HCT116 (cell line): ENCODE measurements around the gene ZP3. TPM values are rescaled to one million over a fixed set of nuclear protein-coding genes. Genes with fewer than 3 reads are reported as not detected.

ENCODE experiments used
- ATAC-seq: fragments of 200-7000 bp; cut with Tn5 transposase; 2 replicates; pipeline ENCODE4 v1.9.1; 2020; ENCODE audit warnings: mild to moderate bottlenecking, moderate library complexity
- BruUV-seq: library from RNA; stranded (reverse); fragments of 400-500 nt; replicated peaks from 2 replicates; lab custom pipeline; 2021; lab: Mats Ljungman, UMichigan
- CTCF ChIA-PET: fragments of 300-600 bp; sonication (Branson Sonifier 250); formaldehyde crosslinking; loops from one replicate; lab custom pipeline; 2021; ENCODE audit warnings: antibody characterized with exemption; lab: Charles Lee
- POLR2A ChIA-PET: fragments of 300-600, 350-600 bp; sonication (Branson Sonifier 250); formaldehyde crosslinking; loops from one replicate; lab custom pipeline; 2021; ENCODE audit warnings: antibody characterized with exemption; lab: Charles Lee
- RAD21 ChIA-PET, 2 experiments: fragments of 300-600 bp; sonication (Branson Sonifier 250); formaldehyde crosslinking; loops; one replicate each; lab custom pipeline; 2023; ENCODE audit warnings: low total read pairs in 2 of 2; ENCODE audit not compliant: uncharacterized antibody in 2 of 2, unreplicated experiment in 2 of 2, low non-redundant PET in 1 of 2; lab: Charles Lee
- DNase-seq: peaks from one replicate; pipeline ENCODE4 v3.0.0-alpha.2; 2010; ENCODE audit warnings: low read depth, low spot score
- H2AFZ ChIP-seq: fragments of 200-600 bp; shearing (Covaris generic), sonication (generic); 2 replicates; pipeline ENCODE4 v1.6.1; 2017; ENCODE audit warnings: low read depth, mixed run types, mixed read lengths, antibody characterized with exemption, low read length; ENCODE audit not compliant: poor library complexity, severe bottlenecking
- H3K27ac ChIP-seq: 2 replicates; pipeline ENCODE4 v1.5.1; 2012; ENCODE audit warnings: low read depth, low read length
- H3K27me3 ChIP-seq: fragments of 200-600 bp; sonication (generic); 2 replicates; pipeline ENCODE4 v1.6.1; 2016; ENCODE audit warnings: mixed run types, low read length, mixed read lengths; ENCODE audit not compliant: insufficient read depth
- H3K36me3 ChIP-seq, 2 experiments: fragments of 200-500 bp in 1 of 2; fragments of 200-600 bp in 1 of 2; sonication (Bioruptor generic) in 1 of 2; sonication (generic) in 1 of 2; 2 replicates each; pipeline versions ENCODE4 v1.5.1 to v1.6.1; 2014 to 2016; ENCODE audit warnings: low read length in 2 of 2, inconsistent platforms in 1 of 2, mixed read lengths in 1 of 2, mixed run types in 1 of 2; ENCODE audit not compliant: insufficient read depth in 2 of 2, control insufficient read depth in 1 of 2
- H3K4me1 ChIP-seq, 2 experiments: fragments of 200-600 bp in 1 of 2; sonication (generic) in 1 of 2; 2 replicates each; pipeline versions ENCODE4 v1.5.1 to v1.6.1; 2012 to 2017; ENCODE audit warnings: low read length in 2 of 2, inconsistent platforms in 1 of 2, mild to moderate bottlenecking in 1 of 2, mixed read lengths in 1 of 2, mixed run types in 1 of 2, moderate library complexity in 1 of 2; ENCODE audit not compliant: insufficient read depth in 2 of 2, control insufficient read depth in 1 of 2
- H3K4me2 ChIP-seq: fragments of 200-600 bp; sonication (generic); 2 replicates; pipeline ENCODE4 v1.6.1; 2017; ENCODE audit warnings: mixed run types, low read length, mixed read lengths
- H3K4me3 ChIP-seq, 2 experiments: fragments of 200-600 bp in 1 of 2; sonication (generic) in 1 of 2; replicated peaks in 1 of 2; 2 replicates each; pipeline ENCODE4 v1.5.1; 2011 to 2016; ENCODE audit warnings: low read length in 2 of 2, control low read depth in 1 of 2, low read depth in 1 of 2, mild to moderate bottlenecking in 1 of 2, mixed read lengths in 1 of 2, mixed run types in 1 of 2
- H3K79me2 ChIP-seq: fragments of 200-600 bp; sonication (generic); 2 replicates; pipeline ENCODE4 v1.6.1; 2017; ENCODE audit warnings: mild to moderate bottlenecking, mixed run types, low read length, moderate library complexity, mixed read lengths; ENCODE audit not compliant: insufficient read depth
- H3K9ac ChIP-seq: fragments of 200-600 bp; sonication (generic); 2 replicates; pipeline ENCODE4 v1.6.1; 2016; ENCODE audit warnings: low read length, mixed read lengths
- H3K9me2 ChIP-seq: fragments of 200-600 bp; sonication (generic), shearing (Covaris generic); 2 replicates; pipeline ENCODE4 v1.6.1; 2017; ENCODE audit warnings: mixed run types, mild to moderate bottlenecking, moderate library complexity; ENCODE audit not compliant: insufficient read depth
- H3K9me3 ChIP-seq, 2 experiments: fragments of 200-500 bp in 1 of 2; fragments of 200-600 bp in 1 of 2; sonication (Bioruptor generic) in 1 of 2; sonication (generic) in 1 of 2; 2 replicates each; pipeline ENCODE4 v1.6.1; 2014 to 2017; ENCODE audit warnings: low read length in 2 of 2, mixed read lengths in 2 of 2, inconsistent platforms in 1 of 2, low read depth in 1 of 2, mild to moderate bottlenecking in 1 of 2, mixed run types in 1 of 2, moderate library complexity in 1 of 2; ENCODE audit not compliant: control insufficient read depth in 1 of 2, insufficient read depth in 1 of 2
- H4K20me1 ChIP-seq: fragments of 200-600 bp; sonication (generic), shearing (Covaris generic); 2 replicates; pipeline ENCODE4 v1.6.1; 2017; ENCODE audit warnings: mixed run types, mild to moderate bottlenecking, moderate library complexity; ENCODE audit not compliant: insufficient read depth
- ATF3 ChIP-seq: IDR thresholded peaks from 2 replicates; pipeline ENCODE4 v1.6.1; 2012
- CBX3 ChIP-seq: IDR thresholded peaks from 2 replicates; pipeline ENCODE4 v1.6.1; 2012; ENCODE audit warnings: low read depth
- CEBPB ChIP-seq: IDR thresholded peaks from 2 replicates; pipeline ENCODE4 v1.6.1; 2012; ENCODE audit warnings: low read depth
- CTCF ChIP-seq, 3 experiments: fragments of 200-600 bp in 1 of 3; sonication (generic) in 1 of 3; IDR thresholded peaks in 2 of 3; conservative IDR thresholded peaks in 1 of 3; 2 replicates each; pipeline ENCODE4 v1.5.1; 2012 to 2017; ENCODE audit warnings: low read depth in 2 of 3, low read length in 2 of 3, antibody characterized with exemption in 1 of 3, borderline replicate concordance in 1 of 3, control low read depth in 1 of 3, mild to moderate bottlenecking in 1 of 3, mixed read lengths in 1 of 3, mixed run types in 1 of 3, moderate library complexity in 1 of 3; ENCODE audit not compliant: insufficient read depth in 1 of 3
- EGR1 ChIP-seq: IDR thresholded peaks from 2 replicates; pipeline ENCODE4 v1.6.1; 2012; ENCODE audit warnings: low read depth
- EZH2 ChIP-seq: fragments of 200-600 bp; sonication (generic); IDR thresholded peaks from 2 replicates; pipeline ENCODE4 v1.6.1; 2017; ENCODE audit warnings: antibody characterized with exemption, mixed run types
- EZH2phosphoT487 ChIP-seq: fragments of 200-600 bp; IDR thresholded peaks from 2 replicates; pipeline ENCODE4 v1.6.1; 2018; ENCODE audit warnings: antibody characterized with exemption, borderline replicate concordance
- FOSL1 ChIP-seq: IDR thresholded peaks from 2 replicates; pipeline ENCODE4 v1.6.1; 2012; ENCODE audit warnings: low read depth
- JUND ChIP-seq: IDR thresholded peaks from 2 replicates; pipeline ENCODE4 v1.6.1; 2012
- MAX ChIP-seq: IDR thresholded peaks from 2 replicates; pipeline ENCODE4 v1.6.1; 2012
- POLR2A ChIP-seq: IDR thresholded peaks from 2 replicates; pipeline ENCODE4 v1.7.0; 2011; ENCODE audit warnings: borderline replicate concordance; ENCODE audit not compliant: insufficient read depth, insufficient read length; ENCODE audit errors: extremely low read depth
- POLR2AphosphoS5 ChIP-seq: IDR thresholded peaks from 2 replicates; pipeline ENCODE4 v1.6.1; 2011; ENCODE audit warnings: mild to moderate bottlenecking, low read depth, low read length, moderate library complexity
- SIN3A ChIP-seq: IDR thresholded peaks from 2 replicates; pipeline ENCODE4 v1.6.1; 2012; ENCODE audit warnings: low read depth
- SP1 ChIP-seq: IDR thresholded peaks from 2 replicates; pipeline ENCODE4 v1.6.1; 2012; ENCODE audit warnings: low read depth
- TCF7L2 ChIP-seq: IDR thresholded peaks from 2 replicates; pipeline ENCODE4 v1.7.0; 2011; ENCODE audit warnings: borderline replicate concordance, inconsistent platforms; ENCODE audit not compliant: insufficient read depth, insufficient read length; ENCODE audit errors: extremely low read depth
- YY1 ChIP-seq: IDR thresholded peaks from 2 replicates; pipeline ENCODE4 v1.6.1; 2011; ENCODE audit warnings: low read length, low read depth, moderate library complexity, mild to moderate bottlenecking; ENCODE audit not compliant: insufficient replicate concordance; ENCODE audit errors: extremely low read depth
- ZFX ChIP-seq: fragments of 450-650 bp; IDR thresholded peaks from 2 replicates; pipeline ENCODE4 v1.6.1; 2017
- ZNF274 ChIP-seq: fragments of 200-500 bp; sonication (Bioruptor generic); IDR thresholded peaks from 2 replicates; pipeline ENCODE4 v1.6.1; 2014; ENCODE audit warnings: mild to moderate bottlenecking, low read depth, low read length, inconsistent platforms
- intact Hi-C: fragments of 100-400 bp; cut with micrococcal nuclease; formaldehyde crosslinking; loops from 2 replicates; pipeline ENCODE4 v1.10.0; 2022
- total RNA-seq: library from RNA; stranded (reverse); gene quantifications from one replicate; pipeline ENCODE4 v1.2.1, GENCODE V29; 2021; ENCODE audit not compliant: unreplicated experiment

Gene ZP3
- total RNA-seq, 1 experiment from 2014 or later: 23.4 TPM

GRCh38 chr7:76407718-76408117 lies 17.0 kb upstream of the ZP3 start:
- CTCF ChIA-PET: interaction anchor here (1.3 kb wide), 1 partner anchor 49 kb away, joined by 4 read pairs; the partner anchor contains the start of gene YWHAG
- Histone ChIP-seq H4K20me1 (no peaks in the 10 kb centered on the region), H3K4me3 (no peak overlapping the region), H3K9me3 (no peaks in the 10 kb centered on the region), H3K36me3 (no peaks in the 10 kb centered on the region), H3K9ac (no peak overlapping the region), H3K27ac (no peak overlapping the region), H3K4me1 (peaks cover 7 to 17% of the 10 kb centered on the region in 2 experiments; a peak in 3 of 4 replicates), H3K27me3 (no peaks in the 10 kb centered on the region), H2AFZ (no peak overlapping the region), H3K79me2 (no peaks in the 10 kb centered on the region), H3K4me2 (no peak overlapping the region), H3K9me2 (no peaks in the 10 kb centered on the region)
- ATAC-seq (no peak), DNase-seq (no peak)
- POLR2A ChIA-PET: no interaction called here
- TF ChIP-seq CBX3 (no peak), ZFX (no peak), SIN3A (no peak), POLR2A (no peak), EGR1 (no peak), EZH2phosphoT487 (no peak), JUND (no peak)
- RAD21 ChIA-PET: no interaction called here
- intact Hi-C loops: no loop called here
- no TSS peak for BruUV-seq

GRCh38 chr7:76408121-76408560 lies 16.6 kb upstream of the ZP3 start:
- Histone ChIP-seq H3K79me2 (no peaks in the 10 kb centered on the region), H3K27ac (no peak overlapping the region), H2AFZ (no peak overlapping the region), H4K20me1 (no peaks in the 10 kb centered on the region), H3K9me2 (no peaks in the 10 kb centered on the region), H3K27me3 (no peaks in the 10 kb centered on the region), H3K9me3 (no peaks in the 10 kb centered on the region), H3K4me3 (no peak overlapping the region), H3K9ac (no peak overlapping the region), H3K36me3 (no peaks in the 10 kb centered on the region), H3K4me1 (peaks cover 7 to 17% of the 10 kb centered on the region in 2 experiments; a peak in 3 of 4 replicates), H3K4me2 (no peak overlapping the region)
- intact Hi-C loops: no loop called here
- no TSS peak for BruUV-seq
- DNase-seq: no peak
- ChIA-PET CTCF (interaction anchor here (1.3 kb wide), 1 partner anchor 49 kb away, joined by 4 read pairs; the partner anchor contains the start of gene YWHAG), POLR2A (no interaction called here), RAD21 (no interaction called here)
- no peak for ATAC-seq
- TF ChIP-seq SP1 (no peak), ZNF274 (no peak), CEBPB (no peak), YY1 (no peak), EGR1 (no peak), MAX (no peak), JUND (no peak), EZH2 (no peak), TCF7L2 (no peak), POLR2AphosphoS5 (no peak), ATF3 (no peak), CTCF (IDR thresholded peaks at IDR 0.05 in 2 of 3, conservative IDR thresholded peaks at IDR 0.05 in 1 of 3; ENCODE audit: borderline replicate concordance in 1 of 3, insufficient read depth in 1 of 3, low read depth in 2 of 3, low read length in 2 of 3) (no peak), FOSL1 (no peak)
